Large intestine (tissue), 3 donors: ENCODE measurements around the gene PLA2R1. TPM values are rescaled to one million over a fixed set of nuclear protein-coding genes. Genes with fewer than 3 reads are reported as not detected.

Experiments
- DNase-seq, 2 donors: peaks; one replicate each; pipeline versions ENCODE4 v3.0.0 to v3.0.0-alpha.2; 2013
- H3K27ac ChIP-seq: one replicate; pipeline ENCODE4 v1.5.1; 2013; ENCODE audit warnings: low read length
- H3K27me3 ChIP-seq: 2 replicates; pipeline ENCODE4 v1.6.1; 2013; ENCODE audit warnings: low read length; ENCODE audit not compliant: control insufficient read depth, insufficient read depth
- H3K36me3 ChIP-seq: 2 replicates; pipeline ENCODE4 v1.6.1; 2013; ENCODE audit warnings: low read length; ENCODE audit not compliant: control insufficient read depth, insufficient read depth
- H3K4me1 ChIP-seq: one replicate; pipeline ENCODE4 v1.6.1; 2013; ENCODE audit warnings: low read length; ENCODE audit not compliant: control insufficient read depth, insufficient read depth
- H3K4me3 ChIP-seq: one replicate; pipeline ENCODE4 v1.5.1; 2013; ENCODE audit warnings: low read length
- H3K9me3 ChIP-seq: one replicate; pipeline ENCODE4 v1.6.1; 2013; ENCODE audit warnings: mild to moderate bottlenecking, low read depth, low read length, moderate library complexity; ENCODE audit not compliant: control insufficient read depth
- WGBS: methylation state at CpG from one replicate; pipeline ENCODE4 v1.1.5; 2013; ENCODE audit warnings: low lambda C conversion rate; ENCODE audit not compliant: insufficient coverage; 5-methylcytosine and 5-hydroxymethylcytosine counted together
- polyA plus RNA-seq: library from polyadenylated mRNA; unstranded; fragments of 120-200 nt; gene quantifications from one replicate; pipeline ENCODE4 v1.2.1, GENCODE V29; 2013

PLA2R1 gene
- polyA plus RNA-seq, 1 donor: 18.4 TPM

DNA sequence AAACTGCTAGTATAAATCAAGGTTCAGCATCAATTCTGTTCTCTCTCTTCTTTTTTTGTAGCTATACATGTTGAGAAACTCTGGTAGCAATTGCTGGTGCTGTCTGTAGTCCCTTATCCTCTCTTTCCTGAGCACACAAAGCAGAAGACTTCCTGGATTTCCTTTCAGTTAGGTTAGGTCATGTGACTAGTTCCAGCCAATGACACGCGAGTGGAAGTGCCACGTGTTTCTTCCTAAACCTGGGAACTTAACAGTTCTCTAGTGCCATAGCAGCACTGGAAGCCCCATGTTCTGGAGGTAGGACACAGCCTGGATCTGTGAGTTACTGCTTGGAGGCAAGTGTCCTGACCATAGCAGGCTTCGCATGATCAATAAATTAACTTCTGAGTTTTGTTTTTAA, 125.9 kb downstream of the PLA2R1 start:
- no peak overlapping the region for H3K27ac ChIP-seq
- no peaks in the 10 kb centered on the region for H3K36me3 ChIP-seq
- no CpG with 5 or more reads among the region's 4 CpGs for WGBS
- H3K4me1 ChIP-seq: no peaks in the 10 kb centered on the region
- no peak overlapping the region for H3K4me3 ChIP-seq
- no peaks in the 10 kb centered on the region for H3K27me3 ChIP-seq
- no peak for DNase-seq
- H3K9me3 ChIP-seq: no peaks in the 10 kb centered on the region

GRCh38 chr2:159933727-159934049, 128.7 kb downstream of the PLA2R1 start:
- Histone ChIP-seq H3K27ac (no peak overlapping the region), H3K4me1 (no peaks in the 10 kb centered on the region)
- DNase-seq: peak in 1 of 2 donors; percentile 14

GRCh38 chr2:159933040-159933726, 129.2 kb downstream of the PLA2R1 start:
- H3K9me3 ChIP-seq: no peaks in the 10 kb centered on the region
- WGBS: 88% methylated on average over 2 of the region's 2 CpGs
- no peak overlapping the region for H3K27ac ChIP-seq

More at GRCh38 chr2:159933727-159934049, 128.7 kb downstream of the PLA2R1 start:
- Histone ChIP-seq H3K9me3 (no peaks in the 10 kb centered on the region), H3K36me3 (no peaks in the 10 kb centered on the region), H3K4me3 (no peak overlapping the region), H3K27me3 (no peaks in the 10 kb centered on the region)
- 83% methylated on average over 1 of the region's 2 CpGs for WGBS

DNA sequence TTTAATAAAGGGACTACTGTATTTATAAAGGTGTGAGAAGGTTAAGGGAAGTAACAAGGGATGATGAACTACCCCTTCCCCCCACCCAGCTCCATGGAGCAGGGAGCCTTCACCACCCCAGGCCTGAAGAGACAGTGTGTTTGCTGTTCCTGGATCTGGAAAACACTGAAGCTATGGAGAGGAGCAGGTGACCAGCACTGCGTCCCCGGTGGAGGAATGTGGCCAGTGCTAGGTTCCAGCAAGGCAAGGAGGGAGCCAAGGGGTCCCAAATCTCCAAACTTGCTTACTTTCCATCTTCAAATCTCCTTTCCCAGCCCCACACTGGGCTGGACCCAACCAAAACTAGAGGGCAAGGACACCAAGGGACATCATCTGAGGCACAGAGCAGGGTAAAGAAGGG, 135.7 kb downstream of the PLA2R1 start:
- no CpG with 5 or more reads among the region's 2 CpGs for WGBS
- Histone ChIP-seq H3K36me3 (no peaks in the 10 kb centered on the region), H3K9me3 (no peaks in the 10 kb centered on the region), H3K4me1 (peaks cover 2% of the 10 kb centered on the region), H3K27me3 (no peaks in the 10 kb centered on the region), H3K27ac (no peak overlapping the region), H3K4me3 (no peak overlapping the region)
- no peak for DNase-seq

More at GRCh38 chr2:159933040-159933726, 129.2 kb downstream of the PLA2R1 start:
- Histone ChIP-seq H3K36me3 (no peaks in the 10 kb centered on the region), H3K4me1 (no peaks in the 10 kb centered on the region), H3K4me3 (no peak overlapping the region), H3K27me3 (no peaks in the 10 kb centered on the region)
- no peak for DNase-seq

DNA sequence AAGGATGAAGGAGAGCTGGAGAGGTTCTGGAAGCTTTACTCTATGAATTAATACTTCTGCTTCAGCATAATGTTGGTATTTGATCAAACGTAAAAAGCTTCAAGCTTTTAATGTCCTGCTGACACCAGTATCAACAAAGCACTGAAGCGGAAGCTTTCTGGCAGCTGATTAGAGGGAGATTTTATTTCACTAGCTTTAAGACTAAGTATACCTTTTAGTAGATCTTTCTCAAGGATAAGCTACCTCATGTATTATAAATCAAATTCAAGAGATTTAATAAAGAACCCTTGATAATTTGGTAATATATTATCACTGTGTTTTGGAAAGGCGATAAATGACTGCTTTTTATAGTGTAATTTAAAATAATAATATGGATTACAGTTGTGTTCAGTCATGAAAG, 136.4 kb downstream of the PLA2R1 start:
- WGBS: no CpG with 5 or more reads among the region's 3 CpGs
- Histone ChIP-seq H3K4me3 (no peak overlapping the region), H3K4me1 (peaks cover 2% of the 10 kb centered on the region), H3K27me3 (no peaks in the 10 kb centered on the region), H3K36me3 (no peaks in the 10 kb centered on the region), H3K9me3 (no peaks in the 10 kb centered on the region), H3K27ac (no peak overlapping the region)
- DNase-seq: no peak

GRCh38 chr2:159922563-159922962, 139.9 kb downstream of the PLA2R1 start:
- no peak for DNase-seq
- Histone ChIP-seq H3K4me1 (peaks cover 2% of the 10 kb centered on the region), H3K36me3 (no peaks in the 10 kb centered on the region), H3K27ac (no peak overlapping the region), H3K4me3 (no peak overlapping the region), H3K9me3 (no peaks in the 10 kb centered on the region), H3K27me3 (no peaks in the 10 kb centered on the region)
- 83% methylated on average over 1 of the region's 2 CpGs for WGBS

- WGBS: 100% methylated on average over 1 of the region's 17 CpGs
Observed at GRCh38 chr2:159921752-159922404, 140.5 kb downstream of the PLA2R1 start.

GRCh38 chr2:159916511-159916910, 145.9 kb downstream of the PLA2R1 start:
- no peaks in the 10 kb centered on the region for H3K4me1 ChIP-seq
- 88% methylated on average over 2 of the region's 2 CpGs for WGBS
- no peaks in the 10 kb centered on the region for H3K36me3 ChIP-seq
- DNase-seq: no peak
- H3K27me3 ChIP-seq: no peaks in the 10 kb centered on the region
- H3K4me3 ChIP-seq: no peak overlapping the region
- no peaks in the 10 kb centered on the region for H3K9me3 ChIP-seq
- no peak overlapping the region for H3K27ac ChIP-seq

More at GRCh38 chr2:159921752-159922404, 140.5 kb downstream of the PLA2R1 start:
- Histone ChIP-seq H3K4me1 (peaks cover 2% of the 10 kb centered on the region), H3K4me3 (no peak overlapping the region), H3K9me3 (no peaks in the 10 kb centered on the region), H3K36me3 (no peaks in the 10 kb centered on the region), H3K27me3 (no peaks in the 10 kb centered on the region), H3K27ac (no peak overlapping the region)
- DNase-seq: peak; percentile 66 to 71

DNA sequence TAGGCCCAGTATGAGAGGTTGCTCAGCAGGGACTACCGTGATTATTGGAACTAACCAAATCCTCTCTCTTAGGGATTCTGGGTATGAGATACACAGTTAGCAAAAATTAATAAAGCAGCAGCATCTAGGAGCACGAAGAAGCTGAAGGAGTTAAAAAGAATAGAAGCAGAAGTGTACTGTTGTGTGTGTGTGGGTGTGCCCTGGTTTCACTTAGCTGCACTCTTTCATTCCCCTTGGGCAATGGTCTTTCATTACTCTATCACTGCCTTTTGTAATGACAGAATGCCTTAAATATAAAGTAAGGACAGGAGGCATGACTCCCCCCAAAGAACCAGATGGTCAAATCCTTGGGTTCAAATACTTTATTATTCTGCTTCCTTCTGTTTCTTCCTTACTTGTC, 148.5 kb downstream of the PLA2R1 start:
- Histone ChIP-seq H3K27me3 (no peaks in the 10 kb centered on the region), H3K27ac (no peak overlapping the region), H3K4me1 (peaks cover 4% of the 10 kb centered on the region), H3K36me3 (no peaks in the 10 kb centered on the region), H3K4me3 (no peak overlapping the region), H3K9me3 (no peaks in the 10 kb centered on the region)
- no peak for DNase-seq
- 100% methylated on average over 1 of the region's 2 CpGs for WGBS

DNA sequence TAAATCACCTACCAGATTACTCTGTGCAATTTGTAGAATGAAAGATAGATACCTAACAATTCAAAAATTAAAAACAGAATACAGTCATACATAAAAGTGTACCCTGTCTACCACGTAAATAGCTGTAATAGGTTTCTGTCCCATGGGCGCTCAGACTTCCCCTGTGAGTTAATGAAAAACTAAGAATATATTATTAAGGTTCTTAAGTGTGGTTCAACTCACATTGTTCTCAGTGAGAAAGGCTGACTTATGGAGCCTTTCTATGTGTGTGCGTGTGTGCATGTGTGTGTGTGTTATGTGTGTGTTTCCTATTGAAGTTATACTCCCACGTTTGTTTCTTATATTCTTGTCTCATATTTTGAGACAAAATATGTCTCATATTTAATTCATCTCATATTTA, 149.8 kb downstream of the PLA2R1 start:
- no peak for DNase-seq
- no peaks in the 10 kb centered on the region for H3K27me3 ChIP-seq
- peaks cover 8% of the 10 kb centered on the region for H3K4me1 ChIP-seq
- H3K36me3 ChIP-seq: no peaks in the 10 kb centered on the region
- no peak overlapping the region for H3K4me3 ChIP-seq
- WGBS: 88% methylated on average over 1 of the region's 4 CpGs
- H3K9me3 ChIP-seq: no peaks in the 10 kb centered on the region
- H3K27ac ChIP-seq: no peak overlapping the region

GRCh38 chr2:159910951-159911350, 151.5 kb downstream of the PLA2R1 start:
- no peaks in the 10 kb centered on the region for H3K9me3 ChIP-seq
- H3K36me3 ChIP-seq: no peaks in the 10 kb centered on the region
- 0% methylated on average over 1 of the region's 2 CpGs for WGBS
- DNase-seq: peak; percentile 40 to 77
- H3K27ac ChIP-seq: peak overlapping the region; percentile 17
- no peak overlapping the region for H3K4me3 ChIP-seq
- H3K27me3 ChIP-seq: no peaks in the 10 kb centered on the region
- H3K4me1 ChIP-seq: peaks cover 22% of the 10 kb centered on the region
